GM18499 (cell line): ENCODE measurements around the gene OPN1SW.

Source experiments
- ATAC-seq: cut with Tn5 transposase; IDR thresholded peaks from one replicate; pipeline ENCODE4 v1.9.1; 2021; ENCODE audit warnings: moderate number of reproducible peaks; ENCODE audit not compliant: insufficient read depth, unreplicated experiment

Gene OPN1SW

GRCh38 chr7:128737867-128738385, 37.7 kb downstream of the OPN1SW start:
- no peak for ATAC-seq

DNA sequence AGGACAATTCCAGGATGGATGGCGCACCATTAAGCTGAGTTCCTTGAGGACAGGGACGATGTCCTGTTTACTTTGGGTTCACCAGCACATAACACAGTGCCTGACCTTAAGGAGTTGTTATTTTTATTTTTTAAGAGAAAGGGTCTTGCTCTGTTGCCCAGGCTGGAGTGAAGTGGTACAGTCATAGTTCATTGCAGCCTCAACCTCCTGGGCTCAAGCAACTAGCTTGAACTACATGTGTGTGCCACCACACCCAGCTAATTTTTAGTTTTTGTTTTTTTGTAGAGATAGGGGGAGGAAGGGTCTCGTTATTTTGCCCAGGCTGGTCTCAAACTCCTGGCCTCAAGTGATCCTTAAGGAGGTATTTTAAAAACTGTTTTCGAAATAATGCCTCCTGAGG, 38.2 kb downstream of the OPN1SW start:
- no peak for ATAC-seq

- no peak for ATAC-seq
These were observed 40.2 kb downstream of the OPN1SW start for GRCh38 chr7:128735436-128735835.

DNA sequence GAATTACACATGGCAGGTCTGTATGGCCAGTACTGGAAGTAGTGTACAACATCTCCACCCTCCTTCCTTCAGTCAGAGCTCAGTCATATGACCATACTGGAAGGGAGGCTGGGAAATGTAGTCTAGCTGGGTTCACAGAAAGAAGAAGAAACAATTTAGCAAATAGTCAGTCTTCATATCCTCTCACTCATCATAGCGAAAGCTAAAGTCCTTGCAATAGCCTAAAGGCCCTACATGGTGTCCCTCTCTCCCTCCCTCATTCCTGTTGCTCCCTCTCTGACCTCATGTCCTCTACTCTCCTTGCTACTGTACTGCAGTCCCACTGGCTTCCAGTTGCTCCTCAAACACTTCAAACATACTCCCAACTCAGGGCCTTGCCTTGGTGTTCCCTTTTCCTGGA, 40.7 kb downstream of the OPN1SW start:
- ATAC-seq, result no peak

DNA sequence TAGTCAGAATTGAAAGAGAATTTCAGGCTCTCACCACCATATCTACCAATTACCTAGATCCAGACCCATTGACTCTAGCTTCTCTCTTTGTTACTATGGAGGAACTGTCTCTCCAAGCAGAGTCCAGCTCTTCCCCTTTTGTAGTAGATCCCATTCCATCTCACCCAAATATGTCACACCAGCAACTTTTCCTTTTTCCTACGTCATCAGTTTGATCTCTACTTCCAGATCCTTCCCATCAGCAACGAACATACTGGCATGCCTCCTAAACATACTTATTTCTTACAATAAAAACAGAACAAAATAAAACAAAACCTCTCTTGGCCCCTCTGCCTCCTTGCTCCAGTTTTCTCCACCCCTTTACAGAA, 42.3 kb downstream of the OPN1SW start:
- no peak for ATAC-seq

DNA sequence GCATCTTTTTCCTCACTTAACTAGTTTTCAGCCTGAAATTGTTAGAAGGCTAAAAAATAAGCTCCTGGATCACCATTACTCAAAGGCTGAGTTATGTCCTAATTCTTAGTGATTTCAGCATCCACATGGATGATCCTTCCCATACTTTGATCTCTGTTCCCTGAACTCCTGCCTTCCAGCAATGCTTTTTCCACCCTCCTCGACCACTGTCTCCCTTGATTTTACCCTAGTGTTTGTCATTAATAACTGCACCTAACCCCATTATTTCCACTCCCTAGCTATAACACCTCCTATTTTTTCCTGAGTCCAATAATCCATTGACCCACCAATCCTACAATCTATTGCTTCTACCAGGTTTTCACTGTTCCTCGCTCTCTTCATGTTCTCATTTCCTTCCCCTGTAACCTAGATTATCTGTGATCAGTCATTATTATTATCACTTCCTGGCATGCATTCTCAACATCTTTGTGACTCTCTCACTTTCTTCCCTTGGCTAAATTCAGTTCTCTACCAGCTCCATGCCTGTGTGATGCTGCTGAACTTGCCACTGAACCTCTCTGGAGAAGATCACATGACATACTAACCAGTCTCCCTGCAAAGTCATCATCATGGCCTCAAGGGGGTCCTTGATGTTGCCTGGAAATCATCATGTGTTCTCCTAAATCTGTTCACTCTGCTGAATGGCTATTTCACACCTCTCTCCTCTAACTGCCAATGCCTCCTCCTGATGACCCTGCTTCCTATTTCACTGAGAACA, 42.9 kb downstream of the OPN1SW start:
- no peak for ATAC-seq

DNA sequence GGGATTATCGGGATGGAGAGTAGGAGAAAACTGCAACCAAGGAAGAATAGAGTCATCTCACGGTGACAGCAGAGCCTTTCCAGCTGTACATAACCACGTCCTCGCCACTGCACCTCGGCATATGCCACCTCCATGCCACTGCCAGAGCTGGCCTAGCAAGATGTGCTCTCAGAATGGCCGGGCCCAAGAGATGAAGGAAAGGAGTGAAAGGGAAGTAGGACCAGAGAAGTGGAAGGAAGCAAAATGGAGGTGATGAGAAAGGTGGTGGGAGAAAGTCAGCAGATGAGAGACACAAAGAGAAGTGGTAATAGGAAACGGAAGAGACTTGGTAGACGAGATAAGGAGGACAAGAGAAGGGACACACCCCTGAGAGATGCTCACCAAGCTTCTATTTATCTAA, 44.4 kb downstream of the OPN1SW start:
- ATAC-seq, result no peak

- ATAC-seq, result no peak
These were observed 46.1 kb downstream of the OPN1SW start for GRCh38 chr7:128729494-128729893.

DNA sequence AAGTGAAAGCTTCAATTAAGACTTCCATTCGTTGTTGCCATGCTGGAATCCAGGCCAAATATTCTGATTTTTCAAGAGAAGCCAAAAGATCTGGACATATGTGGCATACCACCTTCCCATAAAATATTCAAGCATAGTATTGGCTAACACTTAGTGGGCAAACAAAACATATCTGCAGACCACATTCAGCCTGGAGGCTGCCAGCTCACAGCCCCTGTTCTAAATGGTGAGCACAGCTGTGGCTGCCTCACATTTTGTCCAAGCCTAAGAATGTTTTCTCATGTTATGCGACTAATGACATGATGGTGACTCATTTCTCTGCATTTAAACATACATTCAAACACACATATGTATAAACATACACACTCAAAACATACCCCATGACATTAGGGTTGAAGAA, 47.0 kb downstream of the OPN1SW start:
- no peak for ATAC-seq

DNA sequence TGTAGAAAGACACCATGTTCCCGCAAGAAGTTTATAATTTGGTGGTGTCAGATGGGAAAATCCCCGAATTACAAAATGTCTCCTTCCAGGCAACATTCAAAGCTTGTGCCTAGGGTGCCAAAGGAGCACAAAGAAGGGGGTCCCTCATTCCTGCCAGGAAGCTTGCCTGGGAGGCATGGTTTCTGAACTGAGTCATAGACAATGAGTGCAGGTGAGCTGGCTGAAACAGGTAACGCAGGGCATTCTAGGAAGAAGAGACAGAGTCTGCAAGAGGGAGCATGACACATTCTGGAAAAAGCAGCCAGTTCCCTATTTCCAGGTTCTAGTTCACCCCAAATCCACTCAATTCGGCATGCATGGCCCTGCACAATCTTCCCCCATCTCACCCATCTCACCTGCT, 48.4 kb downstream of the OPN1SW start:
- no peak for ATAC-seq

GRCh38 chr7:128726737-128727072, 48.9 kb downstream of the OPN1SW start:
- no peak for ATAC-seq

DNA sequence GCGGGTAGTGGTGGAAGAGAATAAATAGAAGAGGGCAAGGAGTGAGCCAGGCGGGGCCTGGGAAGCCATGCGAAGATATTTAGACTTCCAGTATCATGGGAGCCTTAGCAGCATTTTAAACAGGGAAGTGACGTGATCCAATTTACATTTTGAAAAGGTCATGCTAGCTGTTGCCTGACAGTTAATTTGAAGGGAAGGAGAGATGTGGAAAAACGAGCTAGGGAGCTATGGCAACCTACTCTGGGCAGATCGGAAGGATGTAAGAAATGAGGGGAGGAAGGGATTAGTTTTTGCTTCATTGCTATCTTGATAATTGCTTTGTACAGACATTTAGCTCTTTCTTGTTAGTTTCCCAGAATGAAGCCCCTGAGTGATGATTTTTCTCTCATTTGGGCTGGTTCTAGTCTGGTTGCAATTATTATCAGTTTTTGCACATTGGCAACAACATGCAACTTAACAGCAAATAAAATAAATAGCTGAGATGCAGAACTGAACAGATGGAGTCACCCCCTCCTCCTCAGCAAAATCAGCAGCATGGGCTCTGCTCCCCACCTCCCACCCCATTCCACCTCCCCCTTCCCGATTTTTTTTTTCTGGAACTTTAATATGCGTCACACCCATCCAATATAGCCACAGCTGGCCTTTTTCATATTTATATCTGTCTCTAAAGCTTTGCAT, 49.4 kb downstream of the OPN1SW start:
- no peak for ATAC-seq

DNA sequence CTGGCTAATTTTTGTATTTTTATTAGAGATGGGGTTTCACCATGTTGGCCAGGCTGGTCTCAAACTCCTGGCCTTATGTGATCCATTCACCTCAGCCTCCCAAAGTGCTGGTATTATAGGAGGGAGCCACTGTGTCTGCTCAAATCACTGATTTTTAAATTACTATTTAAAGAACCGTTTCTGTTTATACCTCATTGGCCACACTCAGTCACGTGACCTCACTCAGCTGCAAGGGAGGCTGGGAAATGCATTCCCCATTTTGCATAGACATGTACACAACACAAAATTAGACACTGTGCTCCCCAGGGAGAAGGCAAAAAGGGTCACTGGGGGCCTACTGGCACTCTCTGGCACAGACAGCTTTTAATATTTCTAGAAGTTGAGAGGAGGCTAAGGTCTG, 50.1 kb downstream of the OPN1SW start:
- ATAC-seq, result no peak

GRCh38 chr7:128724743-128725142, 50.9 kb downstream of the OPN1SW start:
- no peak for ATAC-seq
